Esophagus (tissue), 2 donors: Measurements from ENCODE around the gene NELFB. TPM values are rescaled to one million over a fixed set of nuclear protein-coding genes. Genes with fewer than 3 reads are reported as not detected.

ENCODE experiments used
- H3K27ac ChIP-seq, 2 donors: one replicate each; pipeline ENCODE4 v1.5.1; 2013; ENCODE audit warnings: low read depth in 2 of 2, mild to moderate bottlenecking in 2 of 2, inconsistent platforms in 1 of 2, low read length in 1 of 2, moderate library complexity in 1 of 2
- H3K27me3 ChIP-seq, 2 donors: one replicate each; pipeline ENCODE4 v1.6.1; 2013; ENCODE audit warnings: low read length in 2 of 2, control low read depth in 1 of 2, mild to moderate bottlenecking in 1 of 2; ENCODE audit not compliant: insufficient read depth in 2 of 2, control insufficient read depth in 1 of 2
- H3K36me3 ChIP-seq, 2 donors: one replicate each; pipeline ENCODE4 v1.6.1; 2013; ENCODE audit warnings: low read length in 1 of 2; ENCODE audit not compliant: control insufficient read depth in 2 of 2, insufficient read depth in 2 of 2
- H3K4me1 ChIP-seq, 2 donors: one replicate each; pipeline ENCODE4 v1.6.1; 2013; ENCODE audit warnings: low read length in 1 of 2; ENCODE audit not compliant: control insufficient read depth in 2 of 2, insufficient read depth in 2 of 2
- H3K4me3 ChIP-seq, 2 donors: one replicate each; pipeline ENCODE4 v1.5.1; 2013; ENCODE audit warnings: low read length in 2 of 2, mild to moderate bottlenecking in 2 of 2, low read depth in 1 of 2, moderate library complexity in 1 of 2
- H3K9me3 ChIP-seq, 2 donors: one replicate each; pipeline ENCODE4 v1.6.1; 2013; ENCODE audit warnings: mild to moderate bottlenecking in 2 of 2, low read depth in 1 of 2, low read length in 1 of 2, moderate library complexity in 1 of 2; ENCODE audit not compliant: control insufficient read depth in 2 of 2, insufficient read depth in 1 of 2
- WGBS, 2 donors: extraction: QIAGEN DNeasy Blood & Tissue Kit; methylation state at CpG; one replicate each; pipeline ENCODE4 v1.1.7; 2013; 5-methylcytosine and 5-hydroxymethylcytosine counted together
- polyA plus RNA-seq, 2 donors: library from polyadenylated mRNA; stranded (reverse); fragments of 200-250 nt; gene quantifications; one replicate each; pipeline ENCODE4 v1.2.3, GENCODE V29; 2013
- donor health status: healthy with polysubstance abuse.
- donor health status: Bipolar disorder and iron deficiency.

Gene NELFB
- polyA plus RNA-seq, 2 donors: 31.7 to 34.7 TPM

DNA sequence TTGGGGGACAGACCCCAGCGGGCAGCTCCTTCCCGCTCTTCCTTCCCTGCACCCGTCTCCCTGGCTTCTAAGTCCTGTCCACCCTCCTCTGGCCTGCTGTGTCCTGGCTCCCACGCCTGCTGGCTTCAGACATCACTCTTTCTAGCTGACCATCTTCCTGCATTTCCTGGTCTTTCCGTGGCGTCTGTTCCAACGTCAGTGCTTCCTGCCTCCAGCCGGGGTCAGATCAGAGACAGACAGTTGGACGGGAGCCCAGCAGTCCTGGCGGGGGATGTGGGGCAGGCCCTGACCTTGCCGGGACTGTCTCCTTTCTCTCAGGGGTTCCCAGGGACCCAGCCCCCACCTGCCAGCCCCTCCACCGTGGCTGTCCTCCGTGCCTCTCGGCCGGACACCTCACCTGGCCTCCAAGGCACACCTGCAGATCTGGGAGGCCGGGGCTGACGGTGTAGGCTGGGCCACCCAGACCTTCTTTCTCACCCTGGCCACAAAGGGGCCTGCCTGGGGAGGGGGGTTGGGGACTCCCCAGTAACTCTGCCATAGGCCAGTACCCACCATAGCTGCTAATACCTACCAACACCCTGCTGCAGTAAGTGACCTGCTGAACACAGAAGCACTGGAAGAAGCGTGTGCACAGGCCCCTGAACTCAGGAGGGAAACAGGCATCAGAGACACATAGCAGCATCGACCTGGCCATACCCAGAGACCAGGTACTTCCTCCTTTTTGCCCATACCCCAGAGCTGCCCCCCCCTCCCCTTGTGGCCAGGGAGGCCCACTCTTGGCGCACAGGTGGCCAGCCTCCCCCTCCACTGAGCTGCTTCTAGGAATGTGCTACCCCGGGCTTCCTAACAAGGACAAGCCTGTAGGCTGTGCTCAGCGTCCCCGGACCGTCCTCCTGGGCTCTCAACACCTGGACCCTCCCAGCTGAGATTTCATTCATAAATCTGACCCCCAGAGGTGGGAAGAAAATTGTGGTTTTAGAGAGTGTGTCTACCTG lies 41.8 kb downstream of the NELFB start:
- Histone ChIP-seq H3K9me3 (no peaks in the 10 kb centered on the region), H3K4me1 (peaks cover 0 to 5% of the 10 kb centered on the region in 2 donors), H3K27ac (peak overlapping the region; percentile 48 to 54), H3K36me3 (peaks cover 0 to 2% of the 10 kb centered on the region in 2 donors), H3K4me3 (peak overlapping the region in 1 of 2 donors; percentile 3), H3K27me3 (no peaks in the 10 kb centered on the region)
- 47 to 58% methylated on average over 24 of the region's 24 CpGs for WGBS, 2 donors

DNA sequence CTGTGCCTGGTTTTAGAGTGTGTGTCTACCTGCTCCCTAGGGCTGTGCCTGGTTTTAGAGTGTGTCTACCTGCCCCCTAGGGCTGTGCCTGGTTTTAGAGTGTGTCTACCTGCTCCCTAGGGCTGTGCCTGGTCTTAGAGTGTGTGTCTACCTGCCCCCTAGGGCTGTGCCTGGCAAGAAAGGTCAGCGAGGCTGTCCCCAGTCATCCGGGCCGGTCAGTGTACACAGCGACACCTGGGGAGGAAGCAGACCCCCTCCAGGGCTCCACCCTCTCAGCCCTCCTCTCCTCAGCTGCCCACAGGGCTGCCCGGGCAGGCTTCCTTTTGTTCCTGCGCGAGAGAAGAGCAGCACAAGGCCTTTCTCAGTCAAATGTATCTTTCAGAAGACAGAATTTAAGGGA lies 42.8 kb downstream of the NELFB start:
- H3K4me3 ChIP-seq: no peak overlapping the region
- no peaks in the 10 kb centered on the region for H3K27me3 ChIP-seq
- H3K36me3 ChIP-seq: peaks cover 0 to 2% of the 10 kb centered on the region in 2 donors
- H3K4me1 ChIP-seq: peaks cover 0 to 9% of the 10 kb centered on the region in 2 donors
- WGBS, 2 donors: 46 to 77% methylated on average over 7 of the region's 7 CpGs
- peak overlapping the region; percentile 27 to 36 for H3K27ac ChIP-seq
- no peaks in the 10 kb centered on the region for H3K9me3 ChIP-seq

DNA sequence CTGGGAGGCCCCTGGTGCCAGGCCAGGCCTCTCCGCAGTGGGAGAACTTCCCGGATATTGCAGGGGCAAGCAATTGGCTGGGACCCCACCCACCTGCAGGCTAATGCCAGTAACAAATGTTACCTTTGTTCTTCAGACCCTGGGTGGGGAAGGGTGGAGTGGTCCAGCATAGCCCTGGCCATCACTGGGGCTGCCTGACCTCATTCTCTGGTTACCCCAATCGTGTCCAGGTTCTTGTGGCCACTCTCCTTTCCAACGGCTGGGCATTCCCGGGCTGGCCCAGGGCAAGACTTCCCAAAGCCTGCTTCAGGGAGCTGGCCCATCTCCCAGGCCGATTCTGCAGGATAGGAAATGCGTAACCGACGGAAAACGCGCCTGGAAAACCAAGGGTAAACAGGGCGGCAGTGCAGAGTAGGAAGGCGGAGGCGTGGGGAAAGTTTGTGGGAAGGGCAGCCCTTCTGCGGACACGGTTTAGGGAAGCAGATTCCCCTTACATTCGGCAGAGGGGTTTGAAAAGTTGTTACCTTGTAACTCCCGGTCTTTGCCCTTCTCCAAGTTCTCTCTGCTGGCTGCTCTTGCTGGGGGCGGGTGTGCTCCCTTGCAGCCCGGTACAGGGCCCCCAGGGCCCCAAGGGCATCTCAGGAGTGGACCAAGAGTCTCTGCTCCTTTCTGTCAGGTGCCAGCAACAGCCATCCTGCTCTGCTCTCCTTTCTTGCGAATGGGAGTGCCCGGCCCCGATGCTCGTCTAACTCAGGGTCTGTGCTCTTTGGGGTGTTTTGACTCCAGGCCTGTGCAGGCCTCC lies 43.5 kb downstream of the NELFB start:
- no peaks in the 10 kb centered on the region for H3K27me3 ChIP-seq
- WGBS, 2 donors: 56 to 70% methylated on average over 24 of the region's 24 CpGs
- no peaks in the 10 kb centered on the region for H3K9me3 ChIP-seq
- peaks cover 0 to 2% of the 10 kb centered on the region in 2 donors for H3K36me3 ChIP-seq
- H3K4me1 ChIP-seq: peaks cover 0 to 14% of the 10 kb centered on the region in 2 donors
- peak overlapping the region in 1 of 2 donors; percentile 7 for H3K4me3 ChIP-seq
- H3K27ac ChIP-seq: peak overlapping the region; percentile 27 to 36

DNA sequence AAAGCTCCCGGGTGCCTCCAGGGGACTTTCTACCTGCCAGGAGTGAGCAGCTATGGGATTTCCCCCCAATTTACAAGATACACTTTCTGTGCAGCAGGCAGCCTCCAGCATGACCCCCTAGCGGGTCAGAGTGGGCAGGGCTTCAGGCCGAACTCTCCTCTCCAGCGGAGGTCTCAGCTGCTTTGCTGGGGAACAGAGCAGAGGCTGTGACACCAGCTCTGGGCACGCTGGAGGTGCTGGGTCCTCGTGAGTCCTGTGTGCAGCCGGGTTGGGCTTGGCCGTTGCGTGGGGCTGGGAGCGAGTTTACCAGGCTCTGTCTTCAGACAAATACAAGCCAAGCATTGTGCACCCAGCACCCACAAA lies 44.1 kb downstream of the NELFB start:
- 57 to 66% methylated on average over 10 of the region's 10 CpGs for WGBS, 2 donors
- Histone ChIP-seq H3K4me1 (peaks cover 0 to 15% of the 10 kb centered on the region in 2 donors), H3K27me3 (no peaks in the 10 kb centered on the region)

DNA sequence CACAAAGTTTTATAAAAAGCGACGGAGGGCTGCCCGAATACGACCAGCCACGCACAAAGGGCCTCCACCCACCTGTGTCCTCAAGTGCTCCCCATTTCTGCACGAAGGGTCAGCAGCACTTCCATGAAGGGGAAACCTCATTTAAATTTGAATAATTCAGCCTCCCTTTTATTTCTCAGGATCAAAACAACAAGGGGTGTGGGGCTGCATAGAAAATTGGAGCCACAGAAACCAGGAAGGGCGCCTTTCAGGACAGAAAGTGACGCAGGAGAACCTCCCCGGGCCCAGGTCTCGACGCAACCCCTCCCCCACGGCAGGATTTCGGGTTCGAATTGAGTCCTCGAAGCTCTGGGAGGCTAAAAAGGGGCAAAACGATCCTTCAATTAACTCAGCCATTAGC lies 44.8 kb downstream of the NELFB start:
- H3K36me3 ChIP-seq: peaks cover 0 to 2% of the 10 kb centered on the region in 2 donors
- peaks cover 3 to 20% of the 10 kb centered on the region in 2 donors for H3K4me1 ChIP-seq
- WGBS, 2 donors: 26 to 34% methylated on average over 16 of the region's 16 CpGs
- no peaks in the 10 kb centered on the region for H3K9me3 ChIP-seq
- H3K27ac ChIP-seq: no peak overlapping the region
- H3K4me3 ChIP-seq: peak overlapping the region in 1 of 2 donors; percentile 76
- H3K27me3 ChIP-seq: no peaks in the 10 kb centered on the region

More for the DNA sequence above, 44.1 kb downstream of the NELFB start:
- no peaks in the 10 kb centered on the region for H3K9me3 ChIP-seq
- peak overlapping the region in 1 of 2 donors; percentile 7 for H3K4me3 ChIP-seq
- peak overlapping the region in 1 of 2 donors; percentile 13 for H3K27ac ChIP-seq
- peaks cover 0 to 2% of the 10 kb centered on the region in 2 donors for H3K36me3 ChIP-seq

DNA sequence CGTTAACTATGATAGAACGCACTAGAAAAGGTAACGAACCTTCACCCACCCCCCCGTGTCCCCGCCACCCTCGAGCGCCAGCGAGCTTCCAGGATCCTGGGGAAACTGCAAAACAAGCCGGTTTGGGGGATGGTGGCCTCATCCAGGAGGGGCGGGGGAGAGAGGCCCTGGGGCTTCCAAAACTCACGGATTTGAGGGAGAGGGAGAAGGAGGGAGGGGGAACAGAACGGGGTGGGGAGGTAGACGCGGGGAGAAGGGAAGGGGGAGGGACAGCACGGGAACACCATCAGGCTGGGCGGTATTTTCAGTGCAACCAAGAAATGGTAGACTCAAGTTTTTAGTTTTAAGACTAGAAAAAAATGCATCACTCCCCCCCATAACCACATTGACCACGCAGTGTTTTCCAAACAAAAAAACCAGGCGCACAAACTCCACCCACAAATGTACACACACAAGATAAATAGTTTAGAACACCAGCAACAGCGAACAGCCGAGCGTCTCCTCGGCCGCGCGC lies 45.5 kb downstream of the NELFB start:
- Histone ChIP-seq H3K4me1 (peaks cover 4 to 23% of the 10 kb centered on the region in 2 donors), H3K27ac (peak overlapping the region in 1 of 2 donors; percentile 34), H3K4me3 (peak overlapping the region; percentile 64 to 76), H3K36me3 (peaks cover 0 to 2% of the 10 kb centered on the region in 2 donors), H3K9me3 (no peaks in the 10 kb centered on the region), H3K27me3 (no peaks in the 10 kb centered on the region)
- 3 to 4% methylated on average over 24 to 25 of the region's 25 CpGs for WGBS, 2 donors

DNA sequence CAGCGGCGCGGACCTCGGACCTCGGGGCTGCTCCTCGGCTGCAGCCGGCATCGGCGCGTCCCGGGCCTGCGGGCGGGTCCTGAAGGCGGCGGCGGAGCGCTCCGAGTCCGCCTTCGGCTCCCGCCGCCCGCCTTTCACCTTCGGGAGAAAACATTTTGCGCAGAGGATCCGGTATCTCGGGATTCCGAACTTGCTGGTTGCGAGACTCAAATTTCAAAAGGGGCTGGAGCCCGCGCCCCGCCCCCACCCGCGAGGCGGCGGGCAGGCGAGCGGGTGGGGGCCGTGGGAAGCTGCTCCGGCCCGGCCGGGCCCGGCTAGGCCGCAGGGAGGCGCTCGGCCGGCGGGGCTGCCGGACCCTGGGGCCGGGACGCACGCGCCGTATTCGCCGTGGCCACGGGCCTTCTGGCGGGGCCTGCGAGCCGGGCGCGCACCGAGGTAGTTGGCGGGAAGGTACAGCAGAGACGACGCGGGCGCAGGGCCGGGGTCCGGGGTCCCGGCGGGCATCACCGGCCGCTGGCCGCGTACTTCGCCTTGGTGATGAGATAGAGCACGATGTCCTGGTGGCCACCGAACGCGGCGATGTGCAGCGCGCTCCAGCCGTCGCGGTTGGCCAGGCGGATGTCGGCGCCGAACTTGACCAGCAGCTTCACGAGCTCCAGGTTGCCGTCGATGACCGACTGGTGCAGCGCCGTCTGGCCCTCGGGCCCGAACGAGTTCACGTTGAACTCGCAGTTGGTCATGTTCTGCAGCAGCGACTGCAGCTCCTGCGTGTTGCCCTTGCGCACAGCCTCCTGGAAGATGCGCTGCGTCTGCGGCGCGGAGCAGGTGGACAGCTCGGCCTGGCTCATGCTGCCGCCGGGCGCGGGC lies 46.2 kb downstream of the NELFB start:
- H3K27ac ChIP-seq: peak overlapping the region; percentile 34 to 56

DNA sequence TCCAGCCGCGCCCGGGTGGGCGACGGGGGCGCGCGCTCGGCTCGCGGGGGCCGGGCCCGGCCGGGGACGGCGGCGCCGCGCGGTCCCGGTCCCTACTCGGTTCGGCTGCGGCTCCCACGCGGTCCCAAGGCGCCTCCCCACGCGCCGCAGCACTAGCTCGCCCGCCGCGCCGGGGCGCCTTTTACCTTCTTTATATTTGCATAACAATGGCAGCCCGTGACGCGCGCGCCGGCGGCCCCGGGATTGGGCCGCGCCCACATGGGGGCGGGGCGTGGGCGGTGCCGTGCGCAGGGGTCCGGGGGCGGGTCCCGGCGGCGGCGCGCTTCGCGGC lies 47.0 kb downstream of the NELFB start, which contains the start of gene NRARP:
Gene NRARP, minus strand, starts transcription at position 154 of the 331 bp plus-strand sequence. CDS start 343 bp downstream, outside the sequence.
- Histone ChIP-seq H3K27ac (peak within 1 kb of the TSS; percentile 85 to 91), H3K4me1 (peaks cover 10 to 37% of the 10 kb centered on the region in 2 donors), H3K9me3 (no peaks in the 10 kb centered on the region), H3K4me3 (peak within 1 kb of the TSS; percentile 64 to 76), H3K36me3 (peaks cover 0 to 2% of the 10 kb centered on the region in 2 donors), H3K27me3 (no peaks in the 10 kb centered on the region)
- WGBS, 2 donors: 0 to 1% methylated on average over 14 to 60 of the region's 60 CpGs

More for the DNA sequence above, 46.2 kb downstream of the NELFB start:
- Histone ChIP-seq H3K4me1 (peaks cover 6 to 29% of the 10 kb centered on the region in 2 donors), H3K4me3 (peak overlapping the region; percentile 64 to 76), H3K27me3 (no peaks in the 10 kb centered on the region), H3K36me3 (peaks cover 0 to 2% of the 10 kb centered on the region in 2 donors), H3K9me3 (no peaks in the 10 kb centered on the region)
- 1% methylated on average over 112 to 115 of the region's 115 CpGs for WGBS, 2 donors
